ENCODE results near the gene BBS9. TPM values are rescaled to one million over a fixed set of nuclear protein-coding genes. Genes with fewer than 3 reads are reported as not detected.

The BBS9 gene
- total RNA-seq, 2 donors from 2014 or later, result 9.3 to 10.9 TPM

- Histone ChIP-seq H3K27me3 (no peaks in the 10 kb centered on the region), H3K9ac (ENCODE audit: low read depth in 2 of 2, low read length in 2 of 2) (no peak overlapping the region), H3K36me3 (no peaks in the 10 kb centered on the region), H3K27ac (no peak overlapping the region), H3K4me1 (no peaks in the 10 kb centered on the region), H3K9me3 (no peaks in the 10 kb centered on the region), H3K4me3 (no peak overlapping the region)
- intact Hi-C loops (cut with DNase I), result no loop called here
- TF ChIP-seq CTCF (IDR thresholded peaks at IDR 0.05), result no peak
- DNase-seq, result no peak
These were observed 302.2 kb downstream of the BBS9 start for GRCh38 chr7:33431543-33431942.

- no peaks in the 10 kb centered on the region for H3K9me3 ChIP-seq
- H3K4me3 ChIP-seq, result no peak overlapping the region
- intact Hi-C loops (cut with DNase I), result no loop called here
- no peak overlapping the region for H3K9ac ChIP-seq (ENCODE audit: low read depth in 2 of 2, low read length in 2 of 2)
- no peaks in the 10 kb centered on the region for H3K4me1 ChIP-seq
- DNase-seq, result no peak
- no peak overlapping the region for H3K27ac ChIP-seq
- no peaks in the 10 kb centered on the region for H3K36me3 ChIP-seq
- no peak for TF ChIP-seq CTCF (IDR thresholded peaks at IDR 0.05)
- H3K27me3 ChIP-seq, result no peaks in the 10 kb centered on the region
These were observed 303.5 kb downstream of the BBS9 start for GRCh38 chr7:33432821-33433220.

- DNase-seq, result no peak
- Histone ChIP-seq H3K27me3 (no peaks in the 10 kb centered on the region), H3K9me3 (no peaks in the 10 kb centered on the region), H3K36me3 (no peaks in the 10 kb centered on the region), H3K9ac (ENCODE audit: low read depth in 2 of 2, low read length in 2 of 2) (no peak overlapping the region), H3K4me1 (no peaks in the 10 kb centered on the region), H3K4me3 (no peak overlapping the region), H3K27ac (no peak overlapping the region)
- TF ChIP-seq CTCF (IDR thresholded peaks at IDR 0.05), result no peak
- intact Hi-C loops (cut with DNase I), result no loop called here
These were observed 304.0 kb downstream of the BBS9 start for GRCh38 chr7:33433357-33433756.

DNA sequence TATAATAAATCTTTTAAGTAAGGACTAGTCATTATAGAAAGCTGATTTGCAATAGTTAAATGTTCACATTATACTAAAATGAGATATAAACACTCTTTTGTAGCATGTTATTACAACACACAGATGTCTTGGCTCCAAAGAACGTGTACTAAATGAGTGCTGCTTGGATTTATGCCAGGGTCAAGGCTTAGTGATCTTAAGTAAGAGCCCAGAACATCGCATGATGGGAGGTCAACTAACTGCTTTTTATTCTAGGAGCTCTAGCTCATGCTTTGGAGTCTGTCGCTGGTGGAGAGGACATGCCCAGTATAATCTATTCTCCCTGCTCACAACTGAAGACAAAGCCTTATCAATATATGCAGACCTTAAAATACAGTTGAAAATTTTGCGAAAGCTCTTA is 315.1 kb downstream of the BBS9 start:
- no peaks in the 10 kb centered on the region for H3K4me1 ChIP-seq
- DNase-seq, result peak; percentile 36
- no peak overlapping the region for H3K4me3 ChIP-seq
- no peaks in the 10 kb centered on the region for H3K9me3 ChIP-seq
- H3K9ac ChIP-seq (ENCODE audit: low read depth in 2 of 2, low read length in 2 of 2), result no peak overlapping the region
- intact Hi-C loops (cut with DNase I), result no loop called here
- no peaks in the 10 kb centered on the region for H3K36me3 ChIP-seq
- TF ChIP-seq CTCF (IDR thresholded peaks at IDR 0.05), result no peak
- H3K27me3 ChIP-seq, result no peaks in the 10 kb centered on the region
- no peak overlapping the region for H3K27ac ChIP-seq

DNA sequence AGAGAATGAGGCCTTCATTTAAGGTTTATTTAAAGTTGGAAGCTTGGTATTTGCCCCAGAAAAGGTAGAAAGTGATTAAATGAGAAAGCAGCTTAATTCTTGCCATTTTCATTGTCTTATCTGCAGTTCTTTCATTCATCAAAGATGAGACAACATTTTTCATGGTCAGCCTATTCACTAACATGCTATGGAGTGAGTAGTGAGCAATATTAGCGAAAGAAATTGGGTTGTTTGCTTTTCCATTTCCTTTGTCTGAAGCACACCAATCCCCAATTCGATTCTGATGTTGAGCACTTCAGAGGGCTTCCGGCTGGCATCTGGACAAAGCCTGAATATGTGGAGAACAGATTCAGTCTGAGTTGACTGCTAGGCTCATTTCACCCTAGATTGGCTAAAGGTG is 317.2 kb downstream of the BBS9 start:
- Histone ChIP-seq H3K4me3 (no peak overlapping the region), H3K27ac (no peak overlapping the region), H3K4me1 (no peaks in the 10 kb centered on the region), H3K9ac (ENCODE audit: low read depth in 2 of 2, low read length in 2 of 2) (no peak overlapping the region), H3K36me3 (no peaks in the 10 kb centered on the region), H3K27me3 (no peaks in the 10 kb centered on the region), H3K9me3 (no peaks in the 10 kb centered on the region)
- TF ChIP-seq CTCF (IDR thresholded peaks at IDR 0.05), result no peak
- intact Hi-C loops (cut with DNase I), result no loop called here
- no peak for DNase-seq

DNA sequence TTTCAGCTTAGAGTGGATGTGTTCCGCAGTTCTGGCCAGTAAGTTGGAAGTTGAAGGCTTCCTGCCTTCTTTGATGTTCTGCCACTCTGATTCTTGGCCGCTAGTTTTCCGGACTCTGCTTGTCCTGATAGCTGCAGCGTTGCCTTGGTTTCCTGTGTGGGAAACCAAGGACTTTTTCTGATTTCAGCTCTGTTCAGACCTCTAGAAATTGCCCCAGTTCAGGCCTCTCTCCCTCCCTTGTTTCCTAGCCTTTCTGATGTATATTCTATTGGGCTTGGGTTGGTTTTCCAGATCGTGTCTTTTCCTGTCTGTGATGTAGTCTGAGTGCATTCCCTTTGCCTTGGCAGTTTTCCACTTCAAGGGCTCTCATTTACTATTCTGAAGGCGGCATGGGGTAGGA is 318.7 kb downstream of the BBS9 start:
- no peaks in the 10 kb centered on the region for H3K4me1 ChIP-seq
- no peak for DNase-seq
- no peak overlapping the region for H3K9ac ChIP-seq (ENCODE audit: low read depth in 2 of 2, low read length in 2 of 2)
- H3K4me3 ChIP-seq, result no peak overlapping the region
- H3K27ac ChIP-seq, result no peak overlapping the region
- no peaks in the 10 kb centered on the region for H3K36me3 ChIP-seq
- intact Hi-C loops (cut with DNase I), result no loop called here
- TF ChIP-seq CTCF (IDR thresholded peaks at IDR 0.05), result no peak
- no peaks in the 10 kb centered on the region for H3K9me3 ChIP-seq
- no peaks in the 10 kb centered on the region for H3K27me3 ChIP-seq

Measured in colonic mucosa (tissue), 4 donors.